ENCODE results near the gene SOX6. TPM values are rescaled to one million over a fixed set of nuclear protein-coding genes. Genes with fewer than 3 reads are reported as not detected.

Gene SOX6
- total RNA-seq, 6 donors from 2014 or later = 2.9 to 21.0 (median 4.9) TPM

GRCh38 chr11:16179676-16180075 is 176.7 kb downstream of the SOX6 start:
- 80 to 87% methylated on average over 3 of the region's 3 CpGs for WGBS, 2 donors
- no peaks in the 10 kb centered on the region for H3K9me3 ChIP-seq
- no peak for ATAC-seq (ENCODE audit: low FRiP score in 2 of 2)

GRCh38 chr11:16178273-16178672 is 178.1 kb downstream of the SOX6 start:
- Histone ChIP-seq H3K27me3 (no peaks in the 10 kb centered on the region), H3K4me1 (no peaks in the 10 kb centered on the region), H3K27ac (no peak overlapping the region), H3K9me3 (no peaks in the 10 kb centered on the region), H3K36me3 (no peaks in the 10 kb centered on the region), H3K4me3 (no peak overlapping the region)
- 93 to 97% methylated on average over 1 of the region's 1 CpG for WGBS, 2 donors
- DNase-seq = no peak
- TF ChIP-seq POLR2AphosphoS5 (IDR thresholded peaks at IDR 0.05) (no peak), CTCF (IDR thresholded peaks at IDR 0.05) (no peak), EP300 (IDR thresholded peaks at IDR 0.05) (no peak), POLR2A (IDR thresholded peaks at IDR 0.05) (no peak)
- ATAC-seq (ENCODE audit: low FRiP score in 2 of 2) = no peak

More at GRCh38 chr11:16179676-16180075, 176.7 kb downstream of the SOX6 start:
- Histone ChIP-seq H3K27me3 (no peaks in the 10 kb centered on the region), H3K4me1 (no peaks in the 10 kb centered on the region), H3K4me3 (no peak overlapping the region), H3K27ac (no peak overlapping the region), H3K36me3 (no peaks in the 10 kb centered on the region)
- TF ChIP-seq POLR2AphosphoS5 (IDR thresholded peaks at IDR 0.05) = no peak
- TF ChIP-seq POLR2A (IDR thresholded peaks at IDR 0.05) = no peak
- no peak for TF ChIP-seq CTCF (IDR thresholded peaks at IDR 0.05)
- no peak for DNase-seq

- H3K27ac ChIP-seq = no peak overlapping the region
- WGBS, 2 donors = 86 to 95% methylated on average over 3 of the region's 3 CpGs
- no peaks in the 10 kb centered on the region for H3K4me1 ChIP-seq
- H3K4me3 ChIP-seq = no peak overlapping the region
- H3K27me3 ChIP-seq = no peaks in the 10 kb centered on the region
- ATAC-seq (ENCODE audit: low FRiP score in 2 of 2) (no peak), DNase-seq (no peak)
- H3K9me3 ChIP-seq = no peaks in the 10 kb centered on the region
- TF ChIP-seq POLR2A (IDR thresholded peaks at IDR 0.05) (no peak), CTCF (IDR thresholded peaks at IDR 0.05) (no peak), POLR2AphosphoS5 (IDR thresholded peaks at IDR 0.05) (no peak), EP300 (IDR thresholded peaks at IDR 0.05) (no peak)
- no peaks in the 10 kb centered on the region for H3K36me3 ChIP-seq
Observed at GRCh38 chr11:16177688-16178087, 178.7 kb downstream of the SOX6 start.

GRCh38 chr11:16173798-16174197 is 182.5 kb downstream of the SOX6 start:
- H3K4me3 ChIP-seq = no peak overlapping the region
- no peak for DNase-seq
- no peaks in the 10 kb centered on the region for H3K9me3 ChIP-seq

More at GRCh38 chr11:16173798-16174197, 182.5 kb downstream of the SOX6 start:
- no peaks in the 10 kb centered on the region for H3K4me1 ChIP-seq
- H3K36me3 ChIP-seq = no peaks in the 10 kb centered on the region
- no peaks in the 10 kb centered on the region for H3K27me3 ChIP-seq
- ATAC-seq (ENCODE audit: low FRiP score in 2 of 2) = no peak
- no peak overlapping the region for H3K27ac ChIP-seq
- TF ChIP-seq POLR2A (IDR thresholded peaks at IDR 0.05) (no peak), CTCF (IDR thresholded peaks at IDR 0.05) (no peak), EP300 (IDR thresholded peaks at IDR 0.05) (no peak), POLR2AphosphoS5 (IDR thresholded peaks at IDR 0.05) (no peak)
